Activated CD4-positive, alpha-beta T cell treated with anti-CD3 and anti-CD28 coated beads, Interleukin-2, amount 50 U/mL, for 16 hours (primary cell): ENCODE measurements around the gene ZNF438.

Experiments used
- DNase-seq: peaks from one replicate; pipeline ENCODE4 v3.0.0-alpha.2; 2020

Gene ZNF438

DNA sequence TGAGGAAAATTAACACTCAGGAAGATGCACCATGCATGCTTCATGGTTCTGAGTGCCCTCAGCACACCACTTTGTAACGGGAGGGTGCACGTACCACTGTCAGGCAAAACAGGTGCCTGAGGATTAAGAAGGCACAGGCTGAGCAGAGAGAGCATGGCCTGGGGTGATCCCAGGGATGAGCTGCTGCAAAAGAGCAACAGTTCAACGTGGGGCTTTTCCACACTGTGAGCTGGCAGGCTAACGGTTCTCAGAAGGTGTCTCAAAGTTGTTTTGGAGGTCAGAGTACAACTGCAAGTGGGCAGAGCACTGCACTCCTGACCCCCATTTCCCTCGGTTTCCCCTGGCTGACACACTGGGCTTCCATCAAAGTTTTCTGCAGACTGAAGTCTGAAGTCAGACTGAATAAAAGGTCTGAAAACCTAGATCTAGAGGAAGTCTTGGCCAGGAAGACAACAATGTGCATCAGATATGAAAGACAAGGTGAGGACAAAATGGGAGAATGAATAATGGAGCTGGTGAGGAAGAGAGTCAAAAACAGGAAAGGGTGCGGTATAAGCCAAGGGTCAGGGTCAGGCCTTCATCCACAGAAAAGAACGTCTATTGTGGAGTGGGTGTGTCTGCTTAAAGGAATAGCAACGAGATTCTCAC is 20.5 kb downstream of the ZNF438 start:
- DNase-seq: no peak

DNA sequence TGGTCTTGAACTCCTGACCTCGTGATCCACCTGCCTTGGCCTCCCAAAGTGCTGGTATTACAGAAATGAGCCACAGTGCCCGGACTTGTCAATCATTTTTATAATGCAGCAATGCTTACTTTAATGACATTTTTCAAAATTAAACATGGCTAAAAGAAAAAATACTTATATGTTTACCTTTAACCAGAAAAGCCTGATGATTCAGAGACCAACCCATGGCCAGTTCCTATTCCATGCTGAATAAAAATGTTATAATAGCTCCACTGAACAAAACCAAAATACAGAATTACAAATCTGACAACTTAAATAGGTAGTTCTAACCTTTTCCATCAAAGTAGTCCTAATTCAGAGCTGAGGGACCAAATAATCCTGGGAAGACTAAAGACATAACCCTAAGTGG is 21.6 kb downstream of the ZNF438 start:
- DNase-seq: no peak

DNA sequence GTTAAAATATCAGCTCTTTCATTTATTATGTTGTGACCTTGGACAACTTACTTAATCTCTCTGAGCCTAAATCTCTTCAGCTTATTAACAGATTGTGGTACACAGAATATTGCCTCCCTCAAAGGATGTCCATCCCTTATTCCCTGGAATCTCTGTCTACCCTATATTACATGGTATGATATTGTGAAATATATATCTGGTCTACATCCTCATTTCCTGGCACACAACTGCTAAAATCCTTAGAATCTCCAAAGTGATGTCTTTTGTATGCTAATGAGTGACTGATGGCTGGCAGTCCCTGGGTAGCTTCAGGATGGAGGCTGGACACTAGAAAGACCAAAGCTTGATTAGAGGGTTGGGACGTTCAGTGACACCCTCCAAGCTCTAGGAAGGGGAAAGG is 25.8 kb downstream of the ZNF438 start:
- DNase-seq: no peak

DNA sequence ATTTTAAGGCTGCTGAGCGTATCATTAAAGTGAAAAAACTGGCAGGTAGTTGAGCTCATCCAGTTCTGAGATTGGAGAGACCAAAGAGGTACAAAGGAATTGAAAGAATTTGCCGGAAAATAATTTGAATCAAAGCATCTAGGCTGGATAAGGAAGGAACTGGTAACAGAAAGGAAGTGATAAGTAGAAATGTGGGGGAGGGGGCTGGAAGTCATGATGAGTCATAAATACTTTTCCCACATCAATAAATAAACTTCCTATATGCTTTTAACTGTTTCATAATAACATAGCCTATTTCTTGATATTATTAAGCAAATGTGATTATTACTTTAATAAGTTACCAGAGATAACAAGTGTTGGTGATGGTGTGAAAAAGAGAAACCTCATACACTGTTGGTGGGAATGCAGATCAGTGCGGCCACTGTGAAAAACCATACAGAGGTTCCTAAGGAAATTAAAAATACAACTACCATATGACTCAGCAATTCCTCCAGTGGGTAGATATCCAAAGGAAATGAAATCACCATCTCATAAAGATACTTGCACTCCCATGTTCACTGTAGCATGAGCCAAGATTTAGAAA is 27.0 kb downstream of the ZNF438 start:
- DNase-seq: peak; percentile 66

DNA sequence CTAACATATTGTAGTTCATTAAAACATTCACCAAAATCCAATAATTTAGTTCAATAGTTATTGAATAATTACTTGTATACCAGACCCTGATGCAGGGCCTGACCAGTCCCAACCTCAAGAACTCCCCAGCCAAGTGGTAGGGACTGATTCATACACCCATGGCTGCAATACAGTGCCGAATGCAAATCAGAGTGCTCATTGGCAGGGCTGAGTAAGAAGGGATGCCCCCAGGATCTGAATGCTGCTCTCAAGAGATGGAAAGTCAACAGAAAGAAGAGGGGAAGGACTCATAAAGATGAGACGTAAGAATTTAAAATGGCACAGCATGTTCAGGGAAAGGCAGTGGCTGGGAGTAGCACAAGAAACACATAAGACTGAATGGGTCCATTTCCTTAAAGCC is 29.9 kb downstream of the ZNF438 start:
- DNase-seq: no peak

DNA sequence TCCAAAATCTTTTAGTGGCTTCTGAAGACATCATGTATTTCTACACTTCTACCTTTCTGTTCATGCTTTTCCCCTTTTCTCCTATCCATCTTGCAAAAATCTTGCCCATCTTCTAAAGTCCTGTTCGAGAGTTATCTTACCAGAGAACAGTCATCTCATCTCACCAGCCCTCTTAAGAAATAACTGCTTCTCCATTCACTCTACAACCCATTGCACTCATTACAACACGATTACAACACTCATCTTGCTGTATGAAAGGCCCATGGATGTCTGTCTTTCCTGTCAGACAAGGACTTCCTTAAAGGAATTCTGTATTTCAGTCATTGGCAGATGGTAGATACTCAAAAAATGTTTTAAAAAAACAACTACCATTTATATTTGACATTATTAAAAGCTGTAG is 30.8 kb downstream of the ZNF438 start:
- no peak for DNase-seq

DNA sequence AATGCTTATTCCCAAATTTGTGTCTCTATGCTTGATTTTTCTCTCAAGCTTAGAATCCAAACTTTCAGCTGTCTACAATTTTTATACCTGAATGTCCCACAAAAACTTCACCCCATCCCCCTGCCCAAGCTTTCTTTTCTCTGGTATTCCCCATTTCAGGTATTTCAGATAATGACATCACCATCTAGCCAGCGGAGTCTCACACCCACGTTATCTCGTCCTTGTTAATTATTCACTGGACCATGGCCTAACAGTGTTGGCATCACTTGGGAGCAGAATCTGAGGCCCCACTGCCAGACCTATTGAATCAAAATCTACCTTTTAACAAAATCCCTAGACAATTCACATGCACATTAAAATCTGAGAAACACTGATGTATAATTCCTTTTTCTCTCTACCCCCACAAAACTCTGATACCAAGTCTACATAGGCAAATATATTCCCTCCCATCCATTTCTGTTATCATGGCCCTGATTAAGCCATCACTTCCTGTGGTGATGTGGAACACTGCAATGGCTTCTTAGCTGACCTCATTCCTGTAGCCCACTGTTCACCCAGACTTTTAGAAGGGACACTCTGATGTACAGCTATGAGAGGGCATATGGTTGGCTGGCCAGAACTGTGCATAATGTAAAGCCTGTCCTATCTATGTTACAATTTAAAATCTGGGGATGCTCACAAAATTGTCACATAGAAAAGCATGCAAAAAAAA is 31.4 kb downstream of the ZNF438 start:
- no peak for DNase-seq

DNA sequence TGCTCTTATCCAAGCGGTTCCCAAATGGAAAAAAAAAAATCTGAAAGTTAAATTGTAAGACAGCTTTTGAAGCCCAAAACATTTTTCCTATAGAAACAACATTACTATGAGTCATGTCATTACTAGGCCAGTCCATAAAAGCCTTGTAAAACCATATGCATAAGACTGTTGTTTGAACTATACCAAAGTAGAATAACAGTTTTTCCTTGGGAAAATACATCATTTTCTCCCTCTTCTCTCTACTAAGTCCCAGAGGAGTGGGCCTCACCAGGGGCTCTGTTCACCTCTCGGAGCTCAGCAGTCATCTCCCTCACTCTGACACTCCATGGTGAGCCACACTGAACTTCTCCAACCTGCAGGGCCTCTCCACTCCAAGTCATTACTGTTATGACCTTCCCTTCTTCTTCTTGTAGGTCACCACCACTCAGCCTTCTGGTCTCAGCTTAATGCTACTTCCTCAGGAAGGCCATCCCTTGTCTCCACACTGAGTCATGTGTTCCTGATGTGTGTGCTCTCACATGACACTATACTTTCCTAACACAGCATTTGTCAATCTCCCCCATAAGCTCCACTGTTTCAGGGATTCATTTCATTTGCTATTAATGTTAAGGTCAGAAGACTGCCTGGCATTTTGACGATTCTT is 32.5 kb downstream of the ZNF438 start:
- peak; percentile 53 for DNase-seq

DNA sequence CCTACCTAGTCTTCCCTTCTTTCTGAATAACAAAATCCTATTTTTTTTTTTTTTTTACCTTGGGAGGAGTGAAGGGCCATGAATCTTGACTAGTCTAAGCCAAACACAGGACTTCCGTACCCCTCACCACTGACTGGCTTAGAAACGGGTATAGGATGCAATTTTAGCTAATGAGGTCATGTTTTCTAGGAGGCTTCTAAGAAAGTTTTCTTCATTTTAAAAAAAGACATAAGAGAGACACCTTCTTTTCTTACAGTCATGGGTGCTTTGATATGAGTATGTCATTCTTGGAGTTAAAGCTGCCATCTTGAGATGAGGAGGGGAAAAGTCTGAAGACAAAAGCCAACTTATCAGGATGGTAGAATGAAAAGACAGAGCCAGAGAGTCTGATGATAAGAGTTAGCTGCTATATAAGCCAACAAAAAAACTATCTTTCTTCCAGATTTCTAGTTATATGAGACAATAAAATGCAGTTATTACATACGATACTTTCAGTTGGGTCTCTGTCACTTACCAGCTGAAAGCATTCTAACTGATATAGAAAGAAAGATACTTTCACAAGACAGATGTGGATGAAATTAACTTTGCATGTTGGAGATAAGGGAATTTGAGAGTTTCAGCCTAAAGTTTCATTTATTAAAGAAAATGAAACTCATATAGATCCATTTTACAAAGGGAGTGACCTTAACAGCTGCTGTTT is 34.0 kb downstream of the ZNF438 start:
- DNase-seq: no peak

DNA sequence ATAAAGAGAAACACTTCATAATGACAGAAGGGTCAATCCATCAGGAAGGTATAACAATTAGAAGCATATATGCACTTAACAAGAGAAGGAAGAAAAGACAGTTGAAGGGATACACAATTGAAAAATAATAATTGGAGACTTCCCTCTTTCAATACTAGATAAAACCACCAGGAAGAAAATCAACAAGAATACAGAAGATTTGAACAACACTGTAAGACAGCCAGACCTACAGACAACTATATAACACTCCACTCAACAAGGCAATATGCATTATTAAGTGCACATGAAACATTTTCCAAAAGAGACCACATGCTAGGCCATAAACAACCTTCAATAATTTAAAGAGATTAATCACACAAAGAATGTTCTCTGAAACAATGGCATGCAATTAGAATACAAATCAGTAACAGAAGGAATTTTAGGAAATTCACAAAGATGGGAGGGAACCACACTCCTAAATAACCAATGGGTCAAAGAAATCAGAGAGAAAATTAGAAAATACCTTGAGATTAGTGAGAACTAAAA is 35.1 kb downstream of the ZNF438 start:
- DNase-seq: no peak

DNA sequence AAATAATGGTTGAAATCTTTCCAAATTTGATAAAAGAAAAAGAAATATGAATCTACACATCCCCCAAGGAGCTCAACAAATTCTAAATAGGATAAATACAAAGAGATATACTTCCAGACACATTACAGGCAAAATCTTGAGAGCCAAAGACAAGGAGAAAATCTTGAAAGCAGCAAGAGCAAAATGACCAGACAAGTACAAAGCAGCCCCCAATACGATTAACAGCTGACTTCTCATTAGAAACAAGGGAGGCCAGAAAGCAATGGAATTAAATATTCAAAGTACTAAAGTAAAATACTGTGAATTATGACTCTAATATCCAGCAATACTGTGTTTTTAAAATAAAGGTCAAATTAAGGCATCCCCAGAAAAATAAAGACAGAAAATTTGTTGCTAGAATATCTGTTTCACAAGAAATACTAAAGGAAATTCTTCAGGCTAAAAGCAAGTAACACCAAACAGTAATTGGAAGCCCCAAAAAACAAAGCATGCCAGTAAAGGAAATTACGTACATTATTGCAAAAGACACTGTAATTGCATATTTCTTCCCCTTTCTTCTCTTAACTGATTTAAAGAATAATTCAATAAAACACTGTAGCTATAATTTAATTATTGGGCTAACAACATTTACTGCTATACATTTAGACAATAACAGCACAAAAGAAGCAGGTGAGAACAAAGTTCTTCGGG is 36.4 kb downstream of the ZNF438 start:
- no peak for DNase-seq

DNA sequence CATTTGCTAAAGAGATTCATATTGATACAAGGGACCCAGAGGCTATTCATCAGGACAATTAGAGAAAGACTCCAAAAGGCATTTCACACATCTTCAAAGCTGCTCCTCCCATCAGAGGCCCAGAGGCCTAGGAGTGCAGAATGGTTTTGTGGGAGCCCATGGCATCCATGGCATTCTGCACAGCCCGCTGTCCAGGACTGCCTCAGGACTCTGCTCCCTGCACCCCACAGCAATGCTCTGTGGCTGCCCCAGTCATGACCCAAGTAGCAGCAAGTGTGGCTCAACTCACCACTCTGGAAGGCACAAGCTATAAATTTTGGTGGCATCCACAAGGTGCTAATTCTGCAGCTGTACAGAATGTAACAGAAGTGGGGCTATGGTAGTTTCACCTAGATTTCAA is 38.5 kb downstream of the ZNF438 start:
- no peak for DNase-seq

DNA sequence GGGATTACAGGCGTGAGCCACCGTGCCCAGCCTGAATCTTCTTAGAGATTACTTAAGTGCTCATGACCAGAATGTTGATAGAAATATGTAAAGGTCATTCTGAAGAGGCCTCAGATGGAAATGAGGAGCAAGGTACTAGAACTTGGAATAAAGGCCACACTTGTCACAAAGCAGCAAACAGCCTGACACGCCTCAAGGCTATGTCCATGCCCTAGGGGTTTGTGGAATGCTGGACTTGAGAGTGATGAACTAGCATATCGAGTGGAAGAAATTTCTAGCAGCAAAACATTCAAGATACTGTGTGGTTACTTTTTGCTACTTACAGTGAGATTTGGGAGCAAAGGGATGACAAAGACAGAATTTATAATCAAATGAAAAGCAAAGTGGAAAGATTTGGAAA is 39.0 kb downstream of the ZNF438 start:
- DNase-seq: no peak

DNA sequence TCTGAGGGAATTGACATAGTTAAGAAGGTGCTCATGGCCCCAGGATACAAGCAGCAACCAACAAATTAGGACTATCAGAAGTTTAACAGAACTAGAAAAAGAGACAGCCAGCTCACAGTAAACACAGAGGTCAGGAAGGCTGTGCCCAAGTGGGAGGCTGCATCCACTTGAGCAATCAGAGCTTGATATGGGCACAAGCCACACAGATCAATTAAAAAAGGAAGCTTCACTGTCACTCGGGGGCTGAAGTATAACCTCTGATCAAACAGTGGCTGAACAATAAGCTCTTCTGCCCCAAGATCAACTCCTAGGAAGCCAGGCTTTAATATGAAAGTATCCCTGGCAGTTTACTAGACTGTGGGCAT is 40.0 kb downstream of the ZNF438 start:
- no peak for DNase-seq

DNA sequence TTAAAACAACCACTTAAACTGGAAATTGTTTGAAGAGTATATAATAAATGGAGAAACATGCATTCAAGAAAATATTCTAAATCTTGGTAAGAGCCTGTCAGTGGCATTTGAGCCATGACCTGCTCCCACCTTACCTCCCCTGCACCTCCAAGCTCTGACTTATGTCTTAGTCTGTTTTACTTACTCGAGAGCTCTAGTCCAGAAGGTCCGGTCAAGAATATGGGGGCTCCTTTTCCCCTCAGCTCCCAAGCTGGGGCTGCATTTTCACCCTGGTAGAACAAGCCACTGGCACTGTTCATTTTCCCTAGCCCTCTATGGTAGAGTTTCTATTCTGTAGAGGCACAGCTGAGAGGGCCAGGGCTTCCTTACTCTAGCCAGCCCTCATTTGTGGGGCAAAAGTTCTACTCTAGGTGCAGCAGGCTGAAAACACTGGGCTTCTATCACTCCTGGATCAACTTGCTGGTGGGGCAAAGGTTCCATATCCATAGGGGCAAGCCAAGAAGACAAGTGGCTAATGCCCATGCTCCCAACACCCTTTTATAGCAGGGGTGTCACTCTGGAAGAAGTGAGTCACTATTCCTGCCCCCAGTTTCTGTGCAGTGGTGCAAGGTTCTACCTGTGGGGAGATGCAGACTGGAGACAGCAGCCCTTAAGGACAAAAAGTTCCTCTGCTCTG is 40.6 kb downstream of the ZNF438 start:
- no peak for DNase-seq

DNA sequence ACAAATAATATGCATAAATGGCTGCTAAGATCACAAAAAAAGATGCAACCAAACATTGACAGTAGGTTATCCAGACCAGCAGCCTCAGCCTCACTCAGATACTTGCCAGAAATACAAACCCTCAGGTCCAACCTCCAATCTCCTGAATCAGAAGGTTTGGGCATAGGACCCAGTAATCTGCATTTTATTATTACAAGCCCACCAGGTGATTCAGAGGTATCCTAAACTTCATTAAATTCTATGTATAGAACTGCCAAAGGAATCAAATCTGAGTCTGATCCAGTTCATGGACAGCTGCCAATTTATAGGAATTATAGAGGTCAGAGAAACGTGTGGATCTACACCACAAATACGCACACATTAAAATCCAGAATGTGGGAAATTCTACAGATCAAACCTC is 41.3 kb downstream of the ZNF438 start:
- DNase-seq: no peak

DNA sequence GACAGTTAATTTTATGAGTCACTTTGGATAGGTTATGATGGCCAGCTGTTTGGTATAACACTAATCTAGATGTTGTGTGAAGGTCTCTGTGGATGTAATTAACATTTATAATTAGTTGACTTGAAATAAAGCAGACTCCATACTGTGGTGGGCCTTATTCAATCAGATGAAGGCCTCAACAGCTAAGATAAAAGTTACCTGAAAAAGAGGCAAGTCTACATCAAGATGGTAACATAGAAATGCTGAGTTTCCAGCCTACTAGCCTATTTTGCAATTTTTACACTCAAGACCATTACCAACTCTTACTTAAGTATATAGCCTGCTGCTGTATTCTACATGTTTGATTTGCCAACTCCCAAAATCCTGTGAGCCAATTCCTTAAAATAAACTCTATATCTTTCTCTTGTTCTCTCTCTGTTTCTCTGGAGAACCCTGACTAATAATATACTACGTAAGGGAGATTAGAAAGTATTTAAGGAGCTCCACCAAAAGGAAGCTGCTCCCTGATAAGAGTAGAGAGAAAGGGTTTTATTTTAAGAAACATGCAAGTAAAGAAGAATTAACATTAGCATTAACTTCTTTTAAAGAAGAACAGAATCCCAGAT is 42.7 kb downstream of the ZNF438 start:
- DNase-seq: no peak

DNA sequence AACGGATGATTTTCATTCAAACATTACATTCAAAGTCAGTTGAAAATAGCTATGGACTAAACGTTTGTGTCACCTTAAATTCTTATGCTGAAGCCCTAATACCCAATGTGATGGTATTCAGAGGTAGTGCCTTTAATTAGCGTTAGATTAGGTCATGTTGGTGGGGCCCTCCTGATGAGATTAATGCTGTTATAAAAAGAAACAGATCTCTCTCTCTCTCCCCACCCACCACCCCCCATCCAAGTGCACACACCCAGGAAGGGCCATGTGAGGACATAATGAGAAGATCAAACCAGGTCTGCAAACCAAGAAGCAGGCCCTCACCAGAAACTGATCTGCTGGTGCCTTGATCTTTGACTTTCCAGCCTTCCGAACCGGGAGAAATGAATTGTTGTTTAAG is 44.2 kb downstream of the ZNF438 start:
- DNase-seq: no peak

DNA sequence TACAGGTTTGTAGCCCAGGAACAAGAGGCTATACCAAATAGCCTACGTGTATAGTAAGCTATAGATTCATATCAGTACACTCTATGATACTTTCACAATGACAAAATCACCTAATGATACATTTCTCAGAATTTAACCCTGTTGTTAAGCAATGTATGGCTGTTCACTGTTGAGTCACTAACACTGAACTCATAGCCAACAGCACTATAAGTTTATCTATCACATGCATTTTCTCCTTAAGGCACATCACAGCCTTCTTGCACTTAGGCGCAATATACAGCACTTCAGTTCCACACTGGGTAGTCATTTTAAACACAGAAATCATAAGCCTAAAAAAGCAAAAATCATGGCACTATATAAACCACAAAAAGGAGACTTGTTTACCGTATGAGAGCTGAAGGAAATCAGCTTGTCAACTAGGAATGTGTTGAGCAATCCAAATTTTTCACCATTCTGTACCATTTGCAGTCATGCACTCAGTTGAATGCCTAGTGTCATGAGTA is 45.6 kb downstream of the ZNF438 start:
- peak; percentile 90 for DNase-seq

DNA sequence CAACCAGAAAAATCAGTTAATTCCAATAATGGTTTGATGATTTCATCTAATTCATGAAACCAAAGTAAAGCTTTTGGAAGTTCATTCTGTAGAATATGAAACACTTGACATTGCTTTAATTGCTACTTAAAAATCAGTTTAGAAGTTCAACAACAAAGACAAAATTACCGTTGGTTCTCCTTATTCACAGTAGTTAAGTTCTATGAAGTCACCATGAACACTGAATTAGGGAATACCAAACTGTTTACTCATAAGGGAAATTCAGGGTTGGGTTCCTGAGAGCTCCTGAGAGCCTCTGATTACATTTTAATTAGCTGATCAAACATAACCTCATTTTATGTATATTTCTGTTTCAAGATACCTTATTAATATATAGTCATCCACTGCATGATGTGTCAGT is 46.2 kb downstream of the ZNF438 start:
- peak; percentile 55 for DNase-seq

DNA sequence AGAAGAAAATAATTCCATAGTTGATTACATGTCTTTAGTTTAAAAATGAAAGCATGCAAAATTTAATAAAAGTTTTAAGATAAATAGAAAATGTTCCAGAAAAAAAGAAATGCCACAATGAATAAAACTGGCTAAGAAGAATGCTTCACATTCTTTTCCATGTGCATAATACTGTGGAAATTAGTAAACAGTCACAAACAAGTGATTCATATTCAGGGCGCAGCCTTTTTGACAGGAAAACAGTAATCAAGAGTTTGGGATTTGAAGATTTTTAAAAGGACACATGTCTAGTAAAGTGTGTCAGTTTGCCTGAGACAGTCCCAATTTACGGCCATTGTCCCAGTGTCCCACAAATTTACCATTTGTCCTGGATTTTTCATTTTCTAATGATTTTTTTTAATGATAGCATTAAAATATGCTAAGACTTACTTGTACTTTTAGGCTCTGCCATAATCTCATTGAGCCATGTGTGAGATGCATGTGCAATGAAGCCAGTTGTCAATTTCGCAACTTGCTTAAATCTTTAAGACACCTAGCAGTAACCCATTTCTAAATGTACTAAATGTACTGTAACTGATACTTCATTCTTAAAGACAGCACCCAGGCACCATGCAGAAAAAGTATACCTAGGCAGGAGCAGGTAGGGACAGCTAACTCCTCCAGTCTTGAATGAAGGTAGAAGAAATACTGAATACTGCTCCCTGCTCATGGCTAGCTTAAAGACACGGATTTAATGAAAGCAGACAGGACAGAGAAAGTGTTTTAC is 46.9 kb downstream of the ZNF438 start:
- no peak for DNase-seq
